HepG2 (cell line): ENCODE data around the gene TUBB3. TPM values are rescaled to one million over a fixed set of nuclear protein-coding genes. Genes with fewer than 3 reads are reported as not detected.
A peak's percentile ranks its signal among the peaks of the same experiment; 100 is the strongest.

ENCODE experiments used
- ATF1 ChIP-seq: IDR thresholded peaks from 2 replicates; pipeline ENCODE4 v1.6.1; 2016; ENCODE audit warnings: mild to moderate bottlenecking, control low read depth
- CSRNP2 ChIP-seq: sonication (generic); formaldehyde crosslinking; conservative IDR thresholded peaks from 2 replicates; pipeline ENCODE4 v1.8.0; 2022; ENCODE audit warnings: low read depth, missing genetic modification reagents
- DRAP1 ChIP-seq: IDR thresholded peaks from 2 replicates; pipeline ENCODE4 v1.6.1; 2016; ENCODE audit warnings: missing genetic modification reagents, missing compliant biosample characterization
- FOXM1 ChIP-seq: sonication (generic); formaldehyde crosslinking; IDR thresholded peaks from 2 replicates; pipeline ENCODE4 v1.5.0; 2020; ENCODE audit warnings: missing genetic modification reagents
- IRX3 ChIP-seq: sonication (generic); formaldehyde crosslinking; IDR thresholded peaks from 2 replicates; pipeline ENCODE4 v1.8.1; 2023; ENCODE audit warnings: mild to moderate bottlenecking, low read depth, missing genetic modification reagents, borderline replicate concordance
- LCORL ChIP-seq, 2 experiments: fragments of 450-650 bp in 1 of 2; sonication (generic) in 1 of 2; formaldehyde crosslinking in 1 of 2; IDR thresholded peaks; 2 replicates each; pipeline versions ENCODE4 v1.5.0 to v1.6.1; 2017 to 2020; ENCODE audit warnings: antibody characterized with exemption in 1 of 2, missing genetic modification reagents in 1 of 2
- MAX ChIP-seq: IDR thresholded peaks from 2 replicates; pipeline ENCODE4 v1.6.1; 2012; ENCODE audit warnings: inconsistent platforms
- MYC ChIP-seq: sonication (generic); formaldehyde crosslinking; IDR thresholded peaks from 2 replicates; pipeline ENCODE4 v1.9.0; 2021; ENCODE audit warnings: missing genetic modification reagents, borderline replicate concordance
- RELA ChIP-seq: sonication (generic); formaldehyde crosslinking; IDR thresholded peaks from 2 replicates; pipeline ENCODE4 v1.4.0; 2020; ENCODE audit warnings: missing genetic modification reagents
- THYN1 ChIP-seq: sonication (generic); formaldehyde crosslinking; IDR thresholded peaks from 2 replicates; pipeline ENCODE4 v1.8.1; 2023; ENCODE audit warnings: low read depth, mild to moderate bottlenecking, moderate library complexity, missing genetic modification reagents, borderline replicate concordance
- XRCC5 ChIP-seq: fragments of 200-400 bp; formaldehyde crosslinking; optimal IDR thresholded peaks from 2 replicates; pipeline ENCODE3; 2017; ENCODE audit warnings: mild to moderate bottlenecking, low read length
- ZBTB10 ChIP-seq: sonication (generic); formaldehyde crosslinking; IDR thresholded peaks from 2 replicates; pipeline ENCODE4 v1.4.0; 2020; ENCODE audit warnings: missing genetic modification reagents, borderline replicate concordance
- ZBTB44 ChIP-seq: sonication (generic); formaldehyde crosslinking; IDR thresholded peaks from 2 replicates; pipeline ENCODE4 v1.4.0; 2020; ENCODE audit warnings: missing genetic modification reagents
- ZFP36L1 ChIP-seq: sonication (generic); formaldehyde crosslinking; IDR thresholded peaks from 2 replicates; pipeline ENCODE4 v1.8.0; 2022; ENCODE audit warnings: mild to moderate bottlenecking, missing genetic modification reagents, moderate library complexity
- ZNF160 ChIP-seq: sonication (generic); formaldehyde crosslinking; IDR thresholded peaks from 2 replicates; pipeline ENCODE4 v1.8.0; 2022; ENCODE audit warnings: mild to moderate bottlenecking, inconsistent platforms, missing genetic modification reagents
- ZNF296 ChIP-seq: sonication (generic); formaldehyde crosslinking; conservative IDR thresholded peaks from 2 replicates; pipeline ENCODE4 v1.5.0; 2020; ENCODE audit warnings: mild to moderate bottlenecking, missing genetic modification reagents
- ZNF549 ChIP-seq: sonication (generic); formaldehyde crosslinking; IDR thresholded peaks from 2 replicates; pipeline ENCODE4 v1.5.0; 2020; ENCODE audit warnings: missing genetic modification reagents
- ZNF629 ChIP-seq: sonication (generic); formaldehyde crosslinking; conservative IDR thresholded peaks from 2 replicates; pipeline ENCODE4 v1.5.0; 2020; ENCODE audit warnings: missing genetic modification reagents
- ZNF639 ChIP-seq: conservative IDR thresholded peaks from 2 replicates; pipeline ENCODE4 v1.6.1; 2018; ENCODE audit warnings: missing genetic modification reagents
- ZNF773 ChIP-seq: sonication (generic); formaldehyde crosslinking; IDR thresholded peaks from 2 replicates; pipeline ENCODE4 v1.4.0; 2020; ENCODE audit warnings: missing genetic modification reagents, borderline replicate concordance
- ZNF780A ChIP-seq: sonication (generic); formaldehyde crosslinking; IDR thresholded peaks from 2 replicates; pipeline ENCODE4 v1.8.0; 2022; ENCODE audit warnings: mild to moderate bottlenecking, missing genetic modification reagents, moderate library complexity
- polyA plus RNA-seq, 8 experiments: library from polyadenylated mRNA; depleted of rRNA in 3 of 8; stranded (reverse) in 7 of 8; unstranded in 1 of 8; fragments of >200 nt; fragmentation: Illumina TruSeq in 4 of 8; extraction: Trizol in 4 of 8; gene quantifications; 2 replicates each; pipeline versions ENCODE4 v1.2.1 to v1.2.3, GENCODE V29; 2011 to 2016; ENCODE audit warnings: low read depth in 4 of 8, missing spikeins in 1 of 8, mixed read lengths in 1 of 8; ENCODE audit not compliant: insufficient read depth in 1 of 8
- total RNA-seq, 5 experiments: library from RNA; depleted of rRNA; stranded (reverse); fragments of >200 nt; fragmentation: Illumina TruSeq; extraction: Trizol; gene quantifications; 2 replicates each; pipeline ENCODE4 v1.2.3, GENCODE V29; 2016; ENCODE audit warnings: low read depth in 1 of 5

TUBB3 gene
- total and polyA plus RNA-seq, 2 of the 13 experiments (the other 11 are each of a cell fraction or from before 2014, with no cell fraction given), result 110 to 185 TPM

- TF ChIP-seq ZBTB10 (peak; percentile 94), ZBTB44 (peak; percentile 96), ZFP36L1 (CRISPR knock-in tag) (peak; percentile 98), ZNF629 (CRISPR knock-in tag) (peak; percentile 75), ZNF296 (CRISPR knock-in tag) (peak; percentile 70), MAX (no peak), MYC (peak; percentile 100), FOXM1 (peak; percentile 92; the same call in 1 of the 2 replicates), RELA (CRISPR knock-in tag) (no peak; the same call in 1 of the 2 replicates), XRCC5 (peak; percentile 71), LCORL (IDR thresholded peaks at IDR 0.05) (no peak), LCORL (CRISPR knock-in tag; IDR thresholded peaks at IDR 0.05) (peak; percentile 94), DRAP1 (peak; percentile 85), CSRNP2 (CRISPR knock-in tag) (no peak), THYN1 (CRISPR knock-in tag) (0 out of 2 replicates have a peak, but pooled peaks have one; percentile 33), ZNF780A (CRISPR knock-in tag) (peak; percentile 99), ZNF773 (CRISPR knock-in tag) (peak; percentile 96; the same call in 1 of the 2 replicates), ZNF549 (CRISPR knock-in tag) (no peak), ZNF639 (CRISPR knock-in tag) (peak; percentile 95), ZNF160 (CRISPR knock-in tag) (peak; percentile 92; the same call in 1 of the 2 replicates), ATF1 (no peak), IRX3 (CRISPR knock-in tag) (peak; percentile 96)
Observed at GRCh38 chr16:89917773-89918452, 5.2 kb upstream of the TUBB3 start (continued).
